A673 (cell line): ENCODE measurements around the gene HSD3B1. TPM values are rescaled to one million over a fixed set of nuclear protein-coding genes. Genes with fewer than 3 reads are reported as not detected.

Experiments
- BruUV-seq: library from RNA; stranded (reverse); fragments of 400-500 nt; replicated peaks from 2 replicates; lab custom pipeline; 2021; lab: Mats Ljungman, UMichigan
- CTCF ChIA-PET: fragments of 300-600 bp; sonication (Branson Sonifier 250); formaldehyde crosslinking; loops from one replicate; lab custom pipeline; 2022; ENCODE audit warnings: antibody characterized with exemption; lab: Charles Lee
- POLR2A ChIA-PET: fragments of 300-600 bp; sonication (Branson Sonifier 250); formaldehyde crosslinking; loops from one replicate; lab custom pipeline; 2022; ENCODE audit warnings: antibody characterized with exemption; ENCODE audit not compliant: low non-redundant PET; lab: Charles Lee
- DNase-seq: peaks from one replicate; pipeline ENCODE4 v3.0.0-alpha.2; 2015; ENCODE audit warnings: low spot score
- H3K27ac ChIP-seq: fragments of 200-600 bp; sonication (generic); 2 replicates; pipeline ENCODE4 v1.5.1; 2016; ENCODE audit warnings: mixed run types, low read depth, mild to moderate bottlenecking, mixed read lengths, antibody characterized with exemption, low read length; ENCODE audit not compliant: poor library complexity, severe bottlenecking
- H3K27me3 ChIP-seq: fragments of 200-600 bp; sonication (generic); replicated peaks from 2 replicates; pipeline ENCODE4 v1.6.1; 2017; ENCODE audit warnings: mixed run types, low read depth, mild to moderate bottlenecking, mixed read lengths, antibody characterized with exemption, low read length; ENCODE audit not compliant: insufficient read depth, poor library complexity
- H3K36me3 ChIP-seq: fragments of 200-600 bp; sonication (generic); 2 replicates; pipeline ENCODE4 v1.6.1; 2016; ENCODE audit warnings: mixed run types, mild to moderate bottlenecking, mixed read lengths, antibody characterized with exemption, low read length; ENCODE audit not compliant: insufficient read depth, poor library complexity, severe bottlenecking
- H3K4me1 ChIP-seq: fragments of 200-600 bp; sonication (generic); 2 replicates; pipeline ENCODE4 v1.6.1; 2017; ENCODE audit warnings: mixed run types, mild to moderate bottlenecking, mixed read lengths, antibody characterized with exemption, low read length; ENCODE audit not compliant: insufficient read depth, poor library complexity, severe bottlenecking
- H3K4me3 ChIP-seq: fragments of 200-600 bp; sonication (generic); 2 replicates; pipeline ENCODE4 v1.5.1; 2016; ENCODE audit warnings: low read depth, mixed run types, mild to moderate bottlenecking, mixed read lengths, low read length; ENCODE audit not compliant: poor library complexity, severe bottlenecking
- H3K9me3 ChIP-seq: fragments of 200-600 bp; sonication (generic); 2 replicates; pipeline ENCODE4 v1.6.1; 2016; ENCODE audit warnings: mixed run types, low read depth, mild to moderate bottlenecking, mixed read lengths, antibody characterized with exemption, low read length; ENCODE audit not compliant: poor library complexity, severe bottlenecking
- EZH2 ChIP-seq: fragments of 200-600 bp; sonication (generic); IDR thresholded peaks from 2 replicates; pipeline ENCODE4 v1.6.1; 2017; ENCODE audit warnings: borderline replicate concordance, low read depth, mild to moderate bottlenecking, mixed read lengths, antibody characterized with exemption, low read length; ENCODE audit not compliant: poor library complexity, severe bottlenecking
- intact Hi-C: fragments of 100-400 bp; cut with micrococcal nuclease; formaldehyde crosslinking; loops from one replicate; pipeline ENCODE4 v1.10.0; 2022; ENCODE audit not compliant: unreplicated experiment
- total RNA-seq: library from RNA; stranded (reverse); gene quantifications from 2 replicates; pipeline ENCODE4 v1.2.3, GENCODE V29; 2021
- TF ChIP-seq, protein P1 (sequence below): fragments of 300-800, 200-600 bp; sonication (generic); conservative IDR thresholded peaks from 2 replicates; pipeline ENCODE4 v1.5.1; 2017; ENCODE audit warnings: low read depth, mild to moderate bottlenecking, antibody characterized with exemption, low read length, moderate library complexity, mixed read lengths

The HSD3B1 gene
- total RNA-seq, 1 experiment from 2014 or later, result not detected

DNA sequence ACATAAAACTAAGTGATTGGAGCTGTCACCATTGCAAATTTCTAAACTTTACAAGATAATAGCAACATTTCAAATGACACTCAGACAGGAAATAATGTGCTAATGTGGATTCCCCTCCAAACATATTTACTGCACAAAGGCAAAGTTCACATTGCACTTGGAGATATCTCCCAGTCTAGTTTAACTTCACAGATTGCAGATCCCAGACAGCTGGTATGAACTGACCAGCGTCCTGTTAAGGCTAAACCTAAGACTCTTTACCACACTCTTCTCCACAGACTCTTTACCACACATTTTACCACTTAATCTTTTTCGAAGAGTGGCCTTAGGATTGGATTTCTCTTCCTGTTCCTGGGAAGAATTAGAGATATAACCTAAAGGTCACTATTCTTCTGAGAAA, 40.6 kb upstream of the HSD3B1 start:
- DNase-seq, result no peak
- H3K4me3 ChIP-seq, result no peak overlapping the region
- intact Hi-C loops, result no loop called here
- POLR2A ChIA-PET, result no interaction called here
- H3K27ac ChIP-seq, result no peak overlapping the region
- H3K36me3 ChIP-seq, result no peaks in the 10 kb centered on the region
- no TSS peak for BruUV-seq
- TF ChIP-seq EZH2, result no peak
- TF ChIP-seq, protein P1, sequence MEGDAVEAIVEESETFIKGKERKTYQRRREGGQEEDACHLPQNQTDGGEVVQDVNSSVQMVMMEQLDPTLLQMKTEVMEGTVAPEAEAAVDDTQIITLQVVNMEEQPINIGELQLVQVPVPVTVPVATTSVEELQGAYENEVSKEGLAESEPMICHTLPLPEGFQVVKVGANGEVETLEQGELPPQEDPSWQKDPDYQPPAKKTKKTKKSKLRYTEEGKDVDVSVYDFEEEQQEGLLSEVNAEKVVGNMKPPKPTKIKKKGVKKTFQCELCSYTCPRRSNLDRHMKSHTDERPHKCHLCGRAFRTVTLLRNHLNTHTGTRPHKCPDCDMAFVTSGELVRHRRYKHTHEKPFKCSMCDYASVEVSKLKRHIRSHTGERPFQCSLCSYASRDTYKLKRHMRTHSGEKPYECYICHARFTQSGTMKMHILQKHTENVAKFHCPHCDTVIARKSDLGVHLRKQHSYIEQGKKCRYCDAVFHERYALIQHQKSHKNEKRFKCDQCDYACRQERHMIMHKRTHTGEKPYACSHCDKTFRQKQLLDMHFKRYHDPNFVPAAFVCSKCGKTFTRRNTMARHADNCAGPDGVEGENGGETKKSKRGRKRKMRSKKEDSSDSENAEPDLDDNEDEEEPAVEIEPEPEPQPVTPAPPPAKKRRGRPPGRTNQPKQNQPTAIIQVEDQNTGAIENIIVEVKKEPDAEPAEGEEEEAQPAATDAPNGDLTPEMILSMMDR, result no peak
- H3K9me3 ChIP-seq, result no peaks in the 10 kb centered on the region
- peaks cover 5% of the 10 kb centered on the region for H3K27me3 ChIP-seq
- CTCF ChIA-PET, result no interaction called here
- no peaks in the 10 kb centered on the region for H3K4me1 ChIP-seq

DNA sequence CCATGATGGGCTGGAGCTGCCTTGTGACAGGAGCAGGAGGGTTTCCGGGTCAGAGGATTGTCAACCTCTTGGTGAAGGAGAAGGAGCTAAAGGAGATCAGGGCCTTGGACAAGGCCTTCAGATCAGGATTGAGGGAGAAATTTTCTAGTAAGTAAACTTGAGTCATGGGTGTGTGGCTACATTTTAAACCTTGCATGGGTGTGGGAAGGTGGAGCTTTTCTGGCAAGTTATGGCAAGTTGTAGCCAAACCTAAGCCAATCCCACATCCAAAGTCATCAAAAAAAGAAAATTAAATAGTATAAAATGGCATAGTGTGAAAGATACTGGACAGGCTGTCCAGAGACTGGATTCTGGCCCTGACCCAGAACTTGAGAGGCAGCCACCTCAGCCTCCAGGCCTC, 39.8 kb upstream of the HSD3B1 start:
- no peak overlapping the region for H3K4me3 ChIP-seq
- no peaks in the 10 kb centered on the region for H3K4me1 ChIP-seq
- peaks cover 5% of the 10 kb centered on the region for H3K27me3 ChIP-seq
- H3K27ac ChIP-seq, result no peak overlapping the region
- TF ChIP-seq EZH2, result no peak
- TF ChIP-seq, protein P1, result no peak
- no TSS peak for BruUV-seq
- ChIA-PET POLR2A (no interaction called here), CTCF (no interaction called here)
- no peaks in the 10 kb centered on the region for H3K9me3 ChIP-seq
- intact Hi-C loops, result no loop called here
- H3K36me3 ChIP-seq, result no peaks in the 10 kb centered on the region
- no peak for DNase-seq

DNA sequence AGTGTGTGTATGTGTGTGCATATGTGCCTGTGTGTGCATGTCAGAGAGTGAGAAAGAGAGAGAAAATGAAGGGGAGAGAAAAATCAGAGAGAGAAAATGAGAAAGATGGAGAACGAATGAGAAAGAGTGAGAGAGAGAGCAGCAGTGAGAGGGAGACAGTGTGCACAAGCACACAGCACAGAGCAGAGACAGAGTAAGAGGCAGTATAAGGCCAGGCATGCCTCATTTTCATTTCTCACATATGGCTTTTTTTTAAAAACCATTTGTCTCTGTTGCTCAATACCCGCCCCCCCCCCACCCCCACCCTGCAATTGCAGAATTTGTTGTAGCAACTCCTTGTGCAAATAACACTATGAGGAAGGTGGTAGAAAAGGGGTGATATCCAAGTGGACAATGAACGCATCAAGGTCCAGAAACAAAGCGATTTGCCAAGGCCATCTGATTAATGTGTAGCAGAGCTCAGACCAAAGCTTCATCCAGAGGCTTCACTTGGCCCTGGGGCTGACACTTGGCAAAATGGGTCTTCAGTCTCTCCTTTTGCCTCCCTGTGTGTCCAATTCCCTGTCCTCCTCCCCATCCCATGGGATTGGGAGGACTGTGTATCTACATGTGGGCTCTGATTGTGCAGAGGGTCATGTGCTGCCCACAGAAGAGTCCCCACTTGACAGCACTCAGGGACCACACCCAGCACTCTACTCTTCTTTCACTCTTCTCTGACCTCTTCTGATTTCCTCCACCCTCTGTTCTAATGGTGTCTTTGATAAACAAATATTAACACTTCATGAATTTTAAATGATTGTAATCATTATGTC, 38.9 kb upstream of the HSD3B1 start:
- intact Hi-C loops, result no loop called here
- DNase-seq, result no peak
- Histone ChIP-seq H3K27ac (no peak overlapping the region), H3K9me3 (no peaks in the 10 kb centered on the region), H3K4me1 (no peaks in the 10 kb centered on the region), H3K36me3 (no peaks in the 10 kb centered on the region), H3K27me3 (peaks cover 5% of the 10 kb centered on the region), H3K4me3 (no peak overlapping the region)
- CTCF ChIA-PET, result no interaction called here
- TF ChIP-seq, protein P1, result no peak
- TF ChIP-seq EZH2, result no peak
- POLR2A ChIA-PET, result no interaction called here
- BruUV-seq, result no TSS peak
